Measurements from ENCODE around the gene METTL4.

The METTL4 gene

DNA sequence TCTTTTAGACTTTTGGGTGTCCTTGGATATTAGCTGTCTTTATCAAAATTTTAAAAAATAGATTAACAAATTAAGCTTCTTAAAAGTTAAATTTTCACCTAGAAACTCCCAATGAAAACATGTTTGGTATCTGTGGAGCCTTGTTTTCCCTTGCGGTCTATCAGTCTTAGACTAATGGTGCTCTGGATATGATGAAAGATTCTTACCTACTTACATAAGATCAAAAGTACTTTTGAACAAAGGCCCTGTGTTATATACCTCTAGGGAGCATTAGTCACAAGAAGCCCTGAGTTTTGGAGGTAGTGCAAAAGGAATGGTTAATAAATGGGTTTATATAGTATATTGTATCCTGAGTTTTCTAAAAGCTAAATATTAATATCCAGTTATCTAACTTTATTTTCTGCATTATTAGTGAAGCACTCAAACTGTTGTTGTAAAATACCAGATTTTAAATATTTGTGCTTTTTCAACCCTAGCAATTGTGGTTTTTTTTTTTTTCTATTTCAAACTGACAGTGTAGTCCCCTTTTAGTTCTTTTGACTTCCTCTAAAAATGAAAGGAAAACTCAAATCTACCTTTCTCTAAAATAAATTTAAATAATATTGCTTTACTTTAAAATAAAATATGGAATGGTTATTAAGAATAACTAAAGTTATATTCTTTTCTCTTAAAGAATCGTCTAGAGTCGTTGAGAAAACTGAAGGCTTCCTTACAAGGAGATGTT, 18.2 kb upstream of the METTL4 start:
- Histone ChIP-seq H3K4me1 (ENCODE audit: control insufficient read depth in 5 of 5, insufficient read depth in 5 of 5, low read length in 5 of 5) (no peaks in the 10 kb centered on the region), H3K27ac (ENCODE audit: low read depth, low read length) (no peak overlapping the region), H3K4me3 (ENCODE audit: low read depth in 1 of 5, low read length in 5 of 5) (no peak overlapping the region), H3K27me3 (ENCODE audit: control insufficient read depth in 5 of 5, insufficient read depth in 4 of 5, low read length in 5 of 5) (no peaks in the 10 kb centered on the region), H3K9me3 (ENCODE audit: control insufficient read depth in 5 of 5, low read length in 5 of 5) (no peaks in the 10 kb centered on the region), H3K9ac (ENCODE audit: low read length in 5 of 5) (no peak overlapping the region), H3K36me3 (ENCODE audit: control insufficient read depth in 5 of 5, insufficient read depth in 5 of 5, low read length in 5 of 5) (no peaks in the 10 kb centered on the region)

DNA sequence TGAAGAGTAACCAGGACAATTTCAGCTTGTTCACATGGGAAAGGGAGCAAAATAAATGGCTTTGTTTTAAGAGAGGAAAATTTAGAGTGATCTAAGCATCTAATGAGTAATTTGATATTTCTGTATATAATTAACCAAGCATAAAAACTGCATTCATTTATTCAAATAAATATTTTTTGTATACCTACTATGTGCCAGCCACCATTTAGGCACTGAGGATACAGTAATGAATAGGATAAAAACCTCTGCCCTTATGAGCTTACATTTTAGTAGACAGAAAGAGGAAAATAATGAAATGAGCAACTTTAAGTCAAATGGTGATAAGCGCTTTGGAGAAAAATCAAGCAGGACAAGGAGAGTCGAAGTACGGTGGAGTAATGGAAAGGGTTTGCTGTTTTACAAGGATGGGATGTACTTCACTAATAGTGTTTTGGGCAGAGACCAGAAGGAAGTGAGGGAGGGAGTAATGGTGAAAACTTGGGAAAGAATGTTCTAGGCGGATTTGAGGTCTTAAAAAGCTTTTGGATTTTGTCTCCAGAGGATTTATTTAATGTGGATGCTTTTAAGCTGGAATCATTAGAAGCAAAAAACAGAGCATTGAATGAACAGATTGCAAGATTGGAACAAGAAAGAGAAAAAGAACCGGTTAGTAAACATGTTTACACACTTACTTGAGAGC, 17.5 kb upstream of the METTL4 start:
- Histone ChIP-seq H3K9ac (ENCODE audit: low read length in 5 of 5) (no peak overlapping the region), H3K4me3 (ENCODE audit: low read depth in 1 of 5, low read length in 5 of 5) (no peak overlapping the region), H3K27ac (ENCODE audit: low read depth, low read length) (no peak overlapping the region), H3K9me3 (ENCODE audit: control insufficient read depth in 5 of 5, low read length in 5 of 5) (no peaks in the 10 kb centered on the region), H3K4me1 (ENCODE audit: control insufficient read depth in 5 of 5, insufficient read depth in 5 of 5, low read length in 5 of 5) (no peaks in the 10 kb centered on the region), H3K36me3 (ENCODE audit: control insufficient read depth in 5 of 5, insufficient read depth in 5 of 5, low read length in 5 of 5) (no peaks in the 10 kb centered on the region), H3K27me3 (ENCODE audit: control insufficient read depth in 5 of 5, insufficient read depth in 4 of 5, low read length in 5 of 5) (no peaks in the 10 kb centered on the region)

DNA sequence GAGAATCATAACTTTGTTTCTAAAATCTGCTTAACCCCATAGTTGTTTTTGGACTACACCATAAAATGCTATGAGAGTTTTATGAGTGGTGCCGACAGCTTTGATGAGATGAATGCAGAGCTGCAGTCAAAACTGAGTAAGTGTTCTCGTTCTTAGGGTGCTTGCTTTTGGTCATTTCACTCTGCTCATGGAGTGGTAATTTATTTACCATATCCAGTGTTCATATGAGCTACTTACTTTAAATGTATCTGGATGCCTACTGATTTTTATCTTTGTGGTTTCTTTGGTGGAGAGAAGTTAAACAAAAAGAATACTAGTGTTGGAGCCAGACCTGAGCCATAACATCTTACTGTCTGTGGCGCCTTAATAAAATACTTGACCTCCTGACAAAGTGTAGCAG, 16.5 kb upstream of the METTL4 start:
- Histone ChIP-seq H3K27ac (ENCODE audit: low read depth, low read length) (no peak overlapping the region), H3K9me3 (ENCODE audit: control insufficient read depth in 5 of 5, low read length in 5 of 5) (no peaks in the 10 kb centered on the region), H3K27me3 (ENCODE audit: control insufficient read depth in 5 of 5, insufficient read depth in 4 of 5, low read length in 5 of 5) (no peaks in the 10 kb centered on the region), H3K4me1 (ENCODE audit: control insufficient read depth in 5 of 5, insufficient read depth in 5 of 5, low read length in 5 of 5) (no peaks in the 10 kb centered on the region), H3K4me3 (ENCODE audit: low read depth in 1 of 5, low read length in 5 of 5) (no peak overlapping the region), H3K9ac (ENCODE audit: low read length in 5 of 5) (no peak overlapping the region), H3K36me3 (ENCODE audit: control insufficient read depth in 5 of 5, insufficient read depth in 5 of 5, low read length in 5 of 5) (no peaks in the 10 kb centered on the region)

DNA sequence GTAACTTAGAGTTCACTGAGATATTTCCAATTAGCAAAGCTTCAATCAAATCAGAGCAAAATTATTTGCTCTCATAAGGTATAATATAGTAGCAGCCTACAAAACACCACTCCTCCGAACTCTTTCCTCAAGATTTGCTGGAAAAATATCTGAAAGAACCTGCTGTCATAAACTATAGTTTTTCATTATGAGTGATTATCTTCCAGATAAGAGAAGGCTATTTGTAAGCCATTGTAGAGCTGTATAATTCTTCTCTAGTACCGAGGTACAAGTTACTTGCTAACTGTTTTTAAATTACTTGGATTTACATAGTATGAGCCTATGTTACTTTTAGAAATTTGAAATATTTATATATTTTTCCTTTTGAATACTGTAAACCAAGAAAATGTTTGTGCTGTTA, 2.1 kb upstream of the METTL4 start:
- H3K27ac ChIP-seq (ENCODE audit: low read depth, low read length) = no peak overlapping the region
- H3K9me3 ChIP-seq (ENCODE audit: control insufficient read depth in 5 of 5, low read length in 5 of 5) = no peaks in the 10 kb centered on the region
- no peak overlapping the region for H3K9ac ChIP-seq (ENCODE audit: low read length in 5 of 5)
- H3K4me1 ChIP-seq (ENCODE audit: control insufficient read depth in 5 of 5, insufficient read depth in 5 of 5, low read length in 5 of 5) = peaks cover 6 to 22% (median 18%) of the 10 kb centered on the region in 5 donors
- H3K4me3 ChIP-seq (ENCODE audit: low read depth in 1 of 5, low read length in 5 of 5) = no peak overlapping the region
- H3K27me3 ChIP-seq (ENCODE audit: control insufficient read depth in 5 of 5, insufficient read depth in 4 of 5, low read length in 5 of 5) = no peaks in the 10 kb centered on the region
- H3K36me3 ChIP-seq (ENCODE audit: control insufficient read depth in 5 of 5, insufficient read depth in 5 of 5, low read length in 5 of 5) = no peaks in the 10 kb centered on the region

DNA sequence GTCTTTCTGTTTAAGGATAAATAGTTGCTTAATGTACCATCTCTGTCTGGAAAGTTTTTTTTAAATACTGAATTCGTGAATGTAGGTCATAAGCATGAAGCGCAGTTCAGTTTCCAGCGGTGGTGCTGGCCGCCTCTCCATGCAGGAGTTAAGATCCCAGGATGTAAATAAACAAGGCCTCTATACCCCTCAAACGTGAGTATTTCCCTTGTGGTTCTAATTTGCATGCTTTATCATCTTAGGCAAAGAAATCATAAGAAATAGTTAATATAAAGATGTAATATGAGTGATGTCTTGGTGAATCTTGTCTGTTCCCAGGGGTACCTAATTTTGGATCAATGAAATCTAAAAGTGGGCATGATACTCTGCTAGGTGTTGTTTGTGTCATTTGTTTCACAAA, 1.6 kb upstream of the METTL4 start:
- H3K4me1 ChIP-seq (ENCODE audit: control insufficient read depth in 5 of 5, insufficient read depth in 5 of 5, low read length in 5 of 5) = peaks cover 6 to 22% (median 18%) of the 10 kb centered on the region in 5 donors
- H3K27me3 ChIP-seq (ENCODE audit: control insufficient read depth in 5 of 5, insufficient read depth in 4 of 5, low read length in 5 of 5) = no peaks in the 10 kb centered on the region
- H3K9ac ChIP-seq (ENCODE audit: low read length in 5 of 5) = no peak overlapping the region
- H3K9me3 ChIP-seq (ENCODE audit: control insufficient read depth in 5 of 5, low read length in 5 of 5) = no peaks in the 10 kb centered on the region
- H3K36me3 ChIP-seq (ENCODE audit: control insufficient read depth in 5 of 5, insufficient read depth in 5 of 5, low read length in 5 of 5) = no peaks in the 10 kb centered on the region
- no peak overlapping the region for H3K4me3 ChIP-seq (ENCODE audit: low read depth in 1 of 5, low read length in 5 of 5)
- no peak overlapping the region for H3K27ac ChIP-seq (ENCODE audit: low read depth, low read length)

DNA sequence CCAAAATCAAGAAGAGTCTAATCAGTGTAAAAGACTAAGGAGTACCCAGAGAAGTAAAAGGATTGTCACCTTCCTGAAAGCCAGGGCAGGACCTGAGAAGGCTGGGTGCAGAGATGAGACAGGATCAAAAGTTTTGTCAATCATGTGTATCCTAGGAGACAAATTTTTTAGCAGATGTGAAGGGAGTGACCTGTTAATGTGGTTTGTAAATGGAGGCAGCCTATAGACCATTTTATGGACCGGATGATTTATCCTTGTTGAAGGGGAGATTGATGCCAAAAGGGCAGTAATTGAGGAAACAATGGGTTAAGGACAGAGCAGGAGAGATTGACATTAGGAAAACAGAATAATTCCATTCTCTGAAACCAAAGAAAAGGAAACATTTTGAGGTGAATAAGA, 865 bp upstream of the METTL4 start:
- Histone ChIP-seq H3K36me3 (ENCODE audit: control insufficient read depth in 5 of 5, insufficient read depth in 5 of 5, low read length in 5 of 5) (no peaks in the 10 kb centered on the region), H3K4me3 (ENCODE audit: low read depth in 1 of 5, low read length in 5 of 5) (no peak overlapping the region), H3K9me3 (ENCODE audit: control insufficient read depth in 5 of 5, low read length in 5 of 5) (no peaks in the 10 kb centered on the region), H3K27ac (ENCODE audit: low read depth, low read length) (no peak overlapping the region), H3K27me3 (ENCODE audit: control insufficient read depth in 5 of 5, insufficient read depth in 4 of 5, low read length in 5 of 5) (no peaks in the 10 kb centered on the region), H3K4me1 (ENCODE audit: control insufficient read depth in 5 of 5, insufficient read depth in 5 of 5, low read length in 5 of 5) (peaks cover 6 to 22% (median 18%) of the 10 kb centered on the region in 5 donors), H3K9ac (ENCODE audit: low read length in 5 of 5) (no peak overlapping the region)

DNA sequence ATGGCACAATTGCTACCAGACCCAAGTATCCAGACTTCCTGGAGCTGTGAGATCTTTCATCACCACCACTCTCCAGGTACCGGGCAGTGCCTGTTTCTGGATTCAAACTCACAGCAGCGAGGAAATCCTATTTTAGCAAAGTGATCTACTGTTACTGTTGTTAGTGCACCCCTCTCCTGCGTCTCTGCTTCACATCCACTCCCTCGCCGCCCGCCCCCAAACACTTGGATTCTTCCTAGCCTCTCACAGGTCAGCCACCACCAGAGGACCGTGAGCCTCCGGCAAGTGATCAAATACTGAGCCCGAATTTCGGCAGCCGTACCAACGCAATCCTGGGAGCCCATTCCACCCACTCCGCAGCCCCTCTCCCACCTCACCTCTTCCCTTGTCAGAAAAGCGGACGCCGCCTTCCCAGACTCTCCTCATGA, 519 bp downstream of the METTL4 start:
- Histone ChIP-seq H3K9me3 (ENCODE audit: control insufficient read depth in 5 of 5, low read length in 5 of 5) (no peaks in the 10 kb centered on the region), H3K9ac (ENCODE audit: low read length in 5 of 5) (peak overlapping the region; percentile 93 to 100 (median 98)), H3K4me1 (ENCODE audit: control insufficient read depth in 5 of 5, insufficient read depth in 5 of 5, low read length in 5 of 5) (peaks cover 6 to 22% (median 18%) of the 10 kb centered on the region in 5 donors), H3K36me3 (ENCODE audit: control insufficient read depth in 5 of 5, insufficient read depth in 5 of 5, low read length in 5 of 5) (no peaks in the 10 kb centered on the region), H3K27me3 (ENCODE audit: control insufficient read depth in 5 of 5, insufficient read depth in 4 of 5, low read length in 5 of 5) (no peaks in the 10 kb centered on the region), H3K4me3 (ENCODE audit: low read depth in 1 of 5, low read length in 5 of 5) (peak overlapping the region; percentile 82 to 97 (median 90)), H3K27ac (ENCODE audit: low read depth, low read length) (peak overlapping the region; percentile 99)

DNA sequence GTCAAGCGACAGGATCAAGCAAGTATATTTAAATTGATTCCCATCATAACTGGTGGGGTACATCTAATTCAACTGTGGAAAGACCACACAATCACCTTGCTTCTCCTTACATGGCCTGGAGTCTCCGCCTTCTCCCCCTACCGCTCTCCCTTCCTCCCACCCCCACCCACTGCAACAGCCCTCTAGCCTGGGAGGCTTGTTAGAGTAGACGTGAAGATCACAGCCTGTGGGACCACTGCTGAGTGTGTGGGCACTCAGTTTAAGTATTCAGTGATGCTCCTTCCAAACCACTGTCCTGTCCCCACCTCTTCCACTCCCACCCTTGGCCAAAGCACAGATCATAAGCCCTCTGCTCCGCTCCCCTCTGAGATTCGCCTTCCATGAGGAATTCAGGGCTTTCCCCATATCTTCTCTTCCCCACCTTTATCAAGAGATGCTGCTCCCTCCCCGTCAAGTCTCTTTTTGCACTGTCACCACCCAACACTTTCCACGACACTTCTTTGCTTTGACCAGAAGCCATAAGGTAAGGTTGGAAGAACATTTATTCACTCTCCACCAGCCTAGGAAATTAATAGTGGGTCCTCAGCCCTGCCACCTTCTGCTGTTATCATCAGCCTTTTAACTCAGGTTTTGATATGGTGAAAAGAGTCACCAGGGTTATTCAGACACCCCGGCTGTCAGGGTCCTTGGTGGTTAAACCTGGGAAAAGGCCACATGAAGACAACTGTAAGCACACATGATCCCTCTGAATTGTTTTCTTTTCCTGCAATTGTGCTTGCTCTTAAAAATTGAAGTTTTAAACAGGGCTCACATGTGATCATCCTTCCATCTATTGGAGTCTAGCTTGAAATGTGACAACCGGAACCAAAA, 1.7 kb downstream of the METTL4 start:
- peak overlapping the region in 1 of 5 donors; percentile 100 for H3K9ac ChIP-seq (ENCODE audit: low read length in 5 of 5)
- peaks cover 0 to 2% (median 0%) of the 10 kb centered on the region in 5 donors for H3K36me3 ChIP-seq (ENCODE audit: control insufficient read depth in 5 of 5, insufficient read depth in 5 of 5, low read length in 5 of 5)
- H3K4me3 ChIP-seq (ENCODE audit: low read depth in 1 of 5, low read length in 5 of 5) = peak overlapping the region in 4 of 5 donors; percentile 88 to 97 (median 92)

DNA sequence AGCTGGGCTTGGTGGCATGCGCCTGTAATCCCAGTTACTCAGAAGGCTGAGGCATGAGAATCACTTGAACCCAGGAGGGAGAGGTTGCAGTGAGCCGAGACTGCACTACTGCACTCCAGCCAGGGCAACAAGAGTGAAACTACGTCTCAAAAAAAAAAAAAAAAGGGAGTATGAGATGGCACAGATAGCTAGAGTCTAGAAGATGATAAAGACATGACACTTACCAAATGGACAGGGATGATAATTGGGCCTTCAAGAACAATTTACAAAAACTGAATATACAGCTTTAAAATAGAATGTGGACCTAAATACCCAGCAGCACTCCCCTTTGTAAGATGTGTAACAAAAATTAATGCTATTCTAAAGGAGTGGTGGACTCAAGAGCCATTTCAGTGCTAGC, 2.7 kb downstream of the METTL4 start:
- Histone ChIP-seq H3K36me3 (ENCODE audit: control insufficient read depth in 5 of 5, insufficient read depth in 5 of 5, low read length in 5 of 5) (peaks cover 0 to 4% (median 0%) of the 10 kb centered on the region in 5 donors), H3K9ac (ENCODE audit: low read length in 5 of 5) (no peak overlapping the region), H3K4me3 (ENCODE audit: low read depth in 1 of 5, low read length in 5 of 5) (no peak overlapping the region), H3K9me3 (ENCODE audit: control insufficient read depth in 5 of 5, low read length in 5 of 5) (no peaks in the 10 kb centered on the region), H3K4me1 (ENCODE audit: control insufficient read depth in 5 of 5, insufficient read depth in 5 of 5, low read length in 5 of 5) (peaks cover 6 to 22% (median 18%) of the 10 kb centered on the region in 5 donors), H3K27me3 (ENCODE audit: control insufficient read depth in 5 of 5, insufficient read depth in 4 of 5, low read length in 5 of 5) (no peaks in the 10 kb centered on the region), H3K27ac (ENCODE audit: low read depth, low read length) (no peak overlapping the region)

More for the DNA sequence above, 1.7 kb downstream of the METTL4 start:
- H3K4me1 ChIP-seq (ENCODE audit: control insufficient read depth in 5 of 5, insufficient read depth in 5 of 5, low read length in 5 of 5) = peaks cover 6 to 22% (median 18%) of the 10 kb centered on the region in 5 donors
- no peaks in the 10 kb centered on the region for H3K27me3 ChIP-seq (ENCODE audit: control insufficient read depth in 5 of 5, insufficient read depth in 4 of 5, low read length in 5 of 5)
- H3K27ac ChIP-seq (ENCODE audit: low read depth, low read length) = no peak overlapping the region
- H3K9me3 ChIP-seq (ENCODE audit: control insufficient read depth in 5 of 5, low read length in 5 of 5) = no peaks in the 10 kb centered on the region

All from subcutaneous abdominal adipose tissue (tissue), 5 donors.